SK-N-DZ (cell line): Measurements from ENCODE around the gene OR1L8. TPM values are rescaled to one million over a fixed set of nuclear protein-coding genes. Genes with fewer than 3 reads are reported as not detected.
"Not testable (repeated sequence)": the region's sequence is repeated elsewhere in the genome, so short reads cannot be mapped to it uniquely, and the experiment has no call there.

ENCODE experiments used
- DNase-seq: peaks from one replicate; pipeline ENCODE4 v3.0.0-alpha.2; 2015; ENCODE audit warnings: low spot score
- polyA plus RNA-seq, 2 experiments: library from polyadenylated mRNA; depleted of rRNA; stranded (reverse); fragments of >200 nt; gene quantifications; 2 replicates each; pipeline ENCODE4 v1.2.3, GENCODE V29; 2014

Gene OR1L8, protein sequence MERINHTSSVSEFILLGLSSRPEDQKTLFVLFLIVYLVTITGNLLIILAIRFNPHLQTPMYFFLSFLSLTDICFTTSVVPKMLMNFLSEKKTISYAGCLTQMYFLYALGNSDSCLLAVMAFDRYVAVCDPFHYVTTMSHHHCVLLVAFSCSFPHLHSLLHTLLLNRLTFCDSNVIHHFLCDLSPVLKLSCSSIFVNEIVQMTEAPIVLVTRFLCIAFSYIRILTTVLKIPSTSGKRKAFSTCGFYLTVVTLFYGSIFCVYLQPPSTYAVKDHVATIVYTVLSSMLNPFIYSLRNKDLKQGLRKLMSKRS
- polyA plus RNA-seq (2014; cell fraction: cytosol; rRNA removed), result not detected in 2 replicates
- not detected in 2 replicates for polyA plus RNA-seq (2014; cell fraction: nucleus; rRNA removed)

DNA sequence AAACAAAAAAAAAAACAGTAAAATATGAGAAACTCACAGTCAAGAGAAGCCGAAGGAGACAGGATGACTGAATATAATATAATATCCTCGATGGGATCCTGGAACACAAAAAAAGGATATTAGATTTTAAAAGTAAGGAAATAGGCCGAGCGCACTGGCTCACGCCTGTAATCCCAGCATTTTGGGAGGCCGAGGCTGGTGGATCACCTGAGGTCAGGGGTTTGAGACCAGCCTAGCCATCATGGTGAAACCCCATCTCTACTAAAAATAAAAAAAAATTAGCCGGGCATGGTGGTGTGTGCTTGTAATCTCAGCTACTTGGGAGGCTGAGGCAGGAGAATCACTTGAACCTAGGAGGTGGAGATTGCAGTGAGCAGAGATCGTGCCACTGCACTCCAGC lies at the start of gene OR1L8:
Gene OR1L8, minus strand, starts transcription at position 101 of the 400 bp plus-strand sequence. CDS start 14,907 bp downstream, outside the sequence.
- not testable (repeated sequence) for DNase-seq

DNA sequence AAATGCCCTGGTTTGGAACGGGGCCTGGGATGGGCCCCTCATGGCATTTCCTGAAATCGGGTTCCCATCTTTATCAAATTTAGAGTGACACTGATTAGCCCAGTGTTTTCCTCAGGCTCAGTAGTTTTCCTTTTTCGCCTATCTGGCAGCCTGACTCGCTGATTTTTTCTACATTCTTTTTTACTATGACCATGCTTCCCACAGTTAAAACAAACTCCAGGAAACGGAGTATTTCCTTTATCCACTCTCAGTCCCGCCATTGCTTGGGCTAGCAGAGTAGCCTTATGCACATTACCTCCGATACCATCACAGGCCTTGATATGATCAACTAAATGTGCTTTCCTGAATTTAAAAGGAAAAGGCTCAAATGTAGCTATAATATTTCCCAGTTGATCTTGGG lies 36.8 kb upstream of the OR1L8 start:
- no peak for DNase-seq

DNA sequence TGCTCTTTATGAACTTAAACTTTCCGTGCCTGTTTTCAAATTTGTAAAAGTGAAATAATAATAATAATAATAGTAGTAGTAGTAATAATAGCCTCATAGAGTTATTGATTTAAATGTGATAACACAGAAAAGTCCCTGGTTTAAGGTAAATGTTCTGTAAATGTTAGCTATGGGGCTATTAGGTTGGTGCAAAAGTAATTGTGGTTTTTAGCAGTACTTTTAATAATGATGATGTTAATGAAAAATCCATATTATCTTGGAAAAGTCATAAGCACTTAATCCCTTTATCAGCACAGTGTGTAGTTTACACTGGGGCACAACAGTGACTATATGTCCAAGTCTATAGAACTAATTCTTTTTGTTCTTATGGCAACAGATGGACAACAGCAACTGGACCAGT lies 31.2 kb upstream of the OR1L8 start, which contains the start of gene OR1Q1:
Gene OR1Q1, plus strand, starts transcription at position 377 of the 400 bp plus-strand sequence. Its CDS starts 0 bp downstream, at position 377.
- no peak for DNase-seq

DNA sequence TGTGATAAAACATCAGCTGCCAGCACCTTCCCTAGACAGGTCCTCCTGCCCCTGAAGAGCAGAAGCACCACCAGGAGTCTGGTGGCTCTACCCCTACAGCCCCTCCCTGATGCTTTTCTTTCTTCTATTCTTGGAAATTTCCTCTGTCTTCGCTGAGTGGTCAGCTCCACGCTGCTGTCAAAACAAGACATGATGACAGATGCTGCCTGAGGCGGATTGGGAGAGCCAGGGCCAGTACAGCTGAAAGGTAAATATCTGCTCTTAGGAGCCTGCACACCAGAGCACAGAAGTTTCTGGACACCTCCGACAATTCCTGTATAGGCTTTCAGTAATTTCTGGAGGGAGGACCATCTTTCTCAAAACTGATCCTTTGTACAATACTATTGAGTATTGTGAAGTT lies 26.6 kb upstream of the OR1L8 start:
- no peak for DNase-seq

DNA sequence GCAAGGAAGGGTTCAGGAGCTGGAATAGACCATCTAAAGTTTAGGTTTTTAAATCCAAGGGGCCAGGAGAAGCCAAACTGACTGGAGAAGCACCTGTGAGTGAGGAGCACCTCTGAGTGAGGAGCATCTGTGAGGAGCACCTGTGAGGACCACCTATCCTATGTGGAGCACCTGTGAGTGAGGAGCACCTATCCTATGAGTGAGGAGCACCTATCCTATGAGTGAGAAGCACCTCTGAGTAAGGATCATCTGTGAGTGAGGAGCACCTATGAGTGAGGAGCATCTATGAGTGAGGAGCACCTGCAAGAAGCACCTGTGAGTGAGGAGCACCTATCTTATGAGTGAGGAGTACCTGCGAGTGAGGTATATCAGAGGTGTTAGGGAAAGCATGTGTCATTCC lies 23.4 kb upstream of the OR1L8 start:
- DNase-seq, result no peak

DNA sequence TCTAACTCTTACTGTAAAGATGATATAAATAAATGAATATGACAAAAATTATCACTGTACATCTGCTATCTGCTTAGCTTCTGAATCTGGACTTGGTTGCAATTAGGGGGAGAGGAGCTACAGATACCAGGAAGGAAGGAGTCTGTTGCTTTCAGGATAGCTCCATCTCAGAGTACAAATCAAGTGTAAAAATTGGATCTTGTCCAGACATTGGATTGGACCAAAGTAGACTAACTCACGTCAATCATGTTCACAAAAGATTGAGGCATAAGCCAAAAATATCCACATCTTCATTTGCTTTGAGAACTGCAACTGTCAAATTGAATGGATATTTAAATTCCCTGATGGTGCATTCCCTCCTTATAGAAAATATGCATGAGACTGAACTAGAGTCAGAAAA lies 22.5 kb upstream of the OR1L8 start:
- no peak for DNase-seq

GRCh38 chr9:122580360-122580759 lies 2.8 kb downstream of the OR1L8 start:
- no peak for DNase-seq

- DNase-seq, result no peak
Observed at GRCh38 chr9:122579874-122580273, 3.3 kb downstream of the OR1L8 start.

GRCh38 chr9:122572456-122572855 lies 10.7 kb downstream of the OR1L8 start:
- DNase-seq, result no peak

- DNase-seq, result no peak
Observed at GRCh38 chr9:122567901-122568300, 15.3 kb downstream of the OR1L8 start.

GRCh38 chr9:122562134-122562760 lies 20.9 kb downstream of the OR1L8 start:
- DNase-seq, result no peak

- no peak for DNase-seq
Observed at GRCh38 chr9:122561446-122561845, 21.7 kb downstream of the OR1L8 start.

DNA sequence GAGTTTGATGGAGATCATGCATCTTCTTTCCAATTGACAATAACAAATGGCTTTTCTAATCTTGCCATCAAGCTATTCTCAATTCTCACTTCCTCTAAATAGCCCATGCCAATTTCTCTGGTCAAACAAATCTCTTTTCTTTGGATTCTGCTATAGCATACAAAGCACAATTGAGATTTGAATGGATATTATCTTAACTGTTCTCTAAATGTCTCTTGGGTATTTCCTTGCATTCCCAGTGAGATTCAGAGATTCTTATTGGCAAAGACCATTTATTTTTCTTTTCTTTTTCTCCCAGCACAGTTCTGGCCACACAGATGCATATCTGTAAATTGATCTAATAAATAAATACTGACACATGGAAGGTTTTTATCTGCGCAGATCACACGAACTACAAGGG lies 30.4 kb downstream of the OR1L8 start, which contains the start of gene OR1N2:
Gene OR1N2, plus strand, starts transcription at position 301 of the 400 bp plus-strand sequence. CDS start 100 bp downstream, outside the sequence.
- DNase-seq, result no peak

DNA sequence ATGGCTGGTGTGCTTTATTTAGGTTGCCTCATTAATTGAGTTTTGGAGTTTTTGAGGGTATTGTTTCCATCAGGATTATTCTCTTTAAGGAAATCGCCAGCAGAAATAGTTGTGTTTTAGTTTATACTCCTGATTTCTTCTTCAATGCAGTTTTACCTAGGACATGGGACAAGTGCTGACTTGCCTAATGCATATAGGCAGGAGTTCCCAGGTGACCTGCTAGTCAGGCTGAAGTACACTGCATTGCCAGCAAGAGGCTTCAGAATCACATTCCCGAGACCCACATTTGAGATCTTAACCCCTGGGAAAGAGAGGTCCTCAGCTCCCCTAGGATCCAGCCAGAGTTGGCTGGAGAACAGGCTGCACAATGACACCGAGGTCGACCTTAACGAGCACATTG lies 31.8 kb downstream of the OR1L8 start:
- no peak for DNase-seq

- no peak for DNase-seq
Observed at GRCh38 chr9:122546196-122546595, 37.0 kb downstream of the OR1L8 start.

DNA sequence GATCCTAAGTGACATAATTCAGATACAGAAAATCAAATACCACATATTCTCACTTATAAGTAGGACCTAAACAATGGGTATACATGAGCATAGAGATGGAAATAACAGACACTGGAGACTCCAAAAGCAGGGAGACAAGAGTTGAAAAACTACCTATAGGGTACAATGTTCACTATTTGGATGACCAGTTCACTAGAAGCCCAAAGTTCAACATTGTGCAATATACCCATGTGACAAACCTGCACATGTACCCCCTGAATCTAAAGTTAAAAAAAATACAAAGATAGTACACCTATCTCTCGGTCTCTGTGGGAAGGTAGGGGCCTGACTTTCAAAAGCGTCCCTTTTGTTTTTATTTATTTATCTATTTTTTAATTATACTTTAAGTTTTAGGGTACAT lies 44.4 kb downstream of the OR1L8 start:
- no peak for DNase-seq

DNA sequence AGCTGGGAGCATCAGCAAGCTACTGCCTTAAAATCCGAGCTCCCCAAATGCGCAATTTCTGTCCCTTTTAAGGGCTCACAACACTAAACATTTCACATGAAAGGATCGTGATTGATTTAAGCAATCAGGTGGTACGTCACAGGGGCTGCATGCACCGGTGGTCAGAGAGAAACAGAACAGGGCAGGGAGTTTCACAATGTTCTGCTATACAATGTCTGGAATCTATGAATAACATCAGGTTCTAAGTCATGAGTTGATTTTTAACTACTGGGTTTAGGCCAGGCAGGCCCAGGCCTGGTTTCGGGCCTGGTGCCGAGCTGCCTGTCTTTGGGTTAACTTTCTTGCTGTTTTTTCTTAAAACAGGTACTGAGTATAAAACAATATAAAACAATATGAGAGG lies 46.1 kb downstream of the OR1L8 start:
- DNase-seq, result not testable (repeated sequence)

DNA sequence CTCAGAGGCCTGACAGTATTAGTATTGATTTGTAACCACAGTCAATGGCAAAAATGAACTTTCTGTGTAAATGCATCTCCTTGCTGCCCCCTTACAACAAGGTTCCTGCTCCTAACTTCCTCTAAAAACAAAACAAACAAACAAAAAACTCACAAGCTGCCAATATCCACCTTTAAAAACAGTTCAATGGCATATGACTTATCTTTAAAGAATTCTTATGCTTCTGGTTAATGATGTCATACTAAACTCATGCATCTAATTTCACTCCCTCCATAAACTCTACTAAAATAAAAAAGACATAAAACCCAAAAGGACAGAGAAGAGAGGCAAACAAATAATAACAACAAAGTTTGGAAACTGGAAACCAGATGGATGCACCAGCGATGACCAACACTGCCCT lies 47.0 kb downstream of the OR1L8 start:
- no peak for DNase-seq

DNA sequence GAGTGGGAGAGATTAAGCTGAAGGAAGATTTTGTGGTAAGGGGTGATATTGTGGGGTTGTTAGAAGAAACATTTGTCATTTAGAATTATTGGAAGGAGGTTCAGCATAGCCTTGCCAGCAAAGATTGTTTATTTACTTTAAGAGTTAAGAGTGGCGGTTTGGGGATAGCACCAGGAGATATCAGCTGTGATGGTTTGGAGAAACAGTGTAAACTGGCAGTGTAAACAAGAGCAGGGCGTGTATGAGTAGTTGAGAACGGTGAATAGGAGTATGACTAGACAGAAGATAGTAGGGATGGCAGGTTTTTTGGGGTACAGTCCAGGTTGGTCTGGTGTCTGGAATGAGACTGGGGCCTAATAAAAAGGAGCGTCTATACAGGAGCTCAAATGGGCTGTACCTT lies 52.0 kb downstream of the OR1L8 start:
- DNase-seq, result not testable (repeated sequence)

- no peak for DNase-seq
Observed at GRCh38 chr9:122527193-122527592, 56.0 kb downstream of the OR1L8 start, which contains the start of gene OR1N1. TSS of gene OR1N1 (minus strand) at chr9:122527293. CDS start at chr9:122527293, 0 bp downstream.

DNA sequence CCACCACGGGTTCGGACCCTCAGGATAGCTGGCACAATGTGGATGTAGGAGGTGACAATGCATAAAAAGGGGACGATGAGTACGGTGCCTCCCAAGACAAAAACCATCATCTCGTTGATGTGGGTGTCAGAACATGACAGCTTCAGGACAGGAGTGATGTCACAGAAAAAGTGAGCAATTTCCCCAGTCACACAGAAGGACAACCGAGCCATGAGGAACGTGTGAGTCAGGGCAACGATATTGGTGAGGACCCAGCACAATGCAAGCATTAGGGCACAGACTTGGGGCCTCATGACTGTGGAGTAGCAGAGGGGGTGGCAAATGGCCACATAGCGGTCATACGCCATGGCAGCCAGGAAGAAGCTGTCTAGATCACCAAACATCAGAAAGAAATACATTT lies 56.6 kb downstream of the OR1L8 start:
- DNase-seq, result no peak

GRCh38 chr9:122519376-122519775 lies 63.8 kb downstream of the OR1L8 start:
- DNase-seq, result no peak

GRCh38 chr9:122518841-122519240 lies 64.3 kb downstream of the OR1L8 start, which contains the start of gene OR1J4:
TSS of gene OR1J4 (plus strand) at chr9:122519141. CDS start at chr9:122519141, 0 bp downstream.
- DNase-seq, result no peak
